Measurements from ENCODE around the gene KCNIP4. TPM values are rescaled to one million over a fixed set of nuclear protein-coding genes. Genes with fewer than 3 reads are reported as not detected.

KCNIP4 gene
- total and polyA plus RNA-seq, 2 experiments from 2014 or later, result 0.14 to 0.63 TPM

GRCh38 chr4:21876711-21877110 lies 71.9 kb downstream of the KCNIP4 start (continued):
- no peak for TF ChIP-seq ETS1 (IDR thresholded peaks at IDR 0.05)
- no peak for TF ChIP-seq EZH2 (IDR thresholded peaks at IDR 0.05; ENCODE audit: low read depth, unreplicated experiment)
- TF ChIP-seq ZNF331 (CRISPR knock-in tag; IDR thresholded peaks at IDR 0.05; ENCODE audit: low read depth), result no peak
- TF ChIP-seq, protein P1, sequence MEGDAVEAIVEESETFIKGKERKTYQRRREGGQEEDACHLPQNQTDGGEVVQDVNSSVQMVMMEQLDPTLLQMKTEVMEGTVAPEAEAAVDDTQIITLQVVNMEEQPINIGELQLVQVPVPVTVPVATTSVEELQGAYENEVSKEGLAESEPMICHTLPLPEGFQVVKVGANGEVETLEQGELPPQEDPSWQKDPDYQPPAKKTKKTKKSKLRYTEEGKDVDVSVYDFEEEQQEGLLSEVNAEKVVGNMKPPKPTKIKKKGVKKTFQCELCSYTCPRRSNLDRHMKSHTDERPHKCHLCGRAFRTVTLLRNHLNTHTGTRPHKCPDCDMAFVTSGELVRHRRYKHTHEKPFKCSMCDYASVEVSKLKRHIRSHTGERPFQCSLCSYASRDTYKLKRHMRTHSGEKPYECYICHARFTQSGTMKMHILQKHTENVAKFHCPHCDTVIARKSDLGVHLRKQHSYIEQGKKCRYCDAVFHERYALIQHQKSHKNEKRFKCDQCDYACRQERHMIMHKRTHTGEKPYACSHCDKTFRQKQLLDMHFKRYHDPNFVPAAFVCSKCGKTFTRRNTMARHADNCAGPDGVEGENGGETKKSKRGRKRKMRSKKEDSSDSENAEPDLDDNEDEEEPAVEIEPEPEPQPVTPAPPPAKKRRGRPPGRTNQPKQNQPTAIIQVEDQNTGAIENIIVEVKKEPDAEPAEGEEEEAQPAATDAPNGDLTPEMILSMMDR (conservative IDR thresholded peaks at IDR 0.05; ENCODE audit: low read depth in 2 of 2), result no peak
- no peak for TF ChIP-seq REST (IDR thresholded peaks at IDR 0.05; ENCODE audit: unreplicated experiment)
- TF ChIP-seq ZNF114 (CRISPR knock-in tag; IDR thresholded peaks at IDR 0.05), result no peak
- no peak for TF ChIP-seq NANOG (IDR thresholded peaks at IDR 0.05; ENCODE audit: borderline replicate concordance)
- TF ChIP-seq POLR2AphosphoS5 (IDR thresholded peaks at IDR 0.05; ENCODE audit: low read depth), result no peak

DNA sequence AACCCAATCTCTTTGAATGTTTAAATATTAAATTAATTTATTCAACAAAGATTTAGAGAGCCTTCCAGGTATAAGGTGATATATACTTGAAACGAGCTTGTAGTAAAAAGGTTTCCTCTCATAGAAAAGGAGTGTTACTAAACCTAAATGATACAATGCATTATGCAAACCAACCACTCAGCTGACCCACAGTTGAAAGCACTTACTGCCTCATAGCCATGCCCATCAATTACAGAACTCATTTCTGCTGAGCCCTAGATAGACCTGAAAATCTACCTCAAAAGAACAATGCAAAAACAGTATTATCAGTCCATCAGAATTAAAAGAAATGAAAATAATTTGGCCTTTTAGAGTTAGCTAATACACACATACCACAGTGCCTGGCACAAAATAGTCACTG lies 75.4 kb downstream of the KCNIP4 start:
- no peaks in the 10 kb centered on the region for H3K9me3 Mint-ChIP-seq
- no peak for DNase-seq (ENCODE audit: low spot score)
- Histone ChIP-seq H2AFZ (peak overlapping the region; percentile 85; the same call in 1 of the 2 replicates), H3K4me3 (no peak overlapping the region), H3K4me2 (no peak overlapping the region), H3K9me2 (ENCODE audit: insufficient read depth) (no peaks in the 10 kb centered on the region; the same call in 1 of the 2 replicates), H3K27ac (ENCODE audit: low read depth) (no peak overlapping the region), H3K79me2 (replicated peaks; ENCODE audit: insufficient read depth) (no peaks in the 10 kb centered on the region), H3K4me1 (ENCODE audit: insufficient read depth) (peaks cover 14% of the 10 kb centered on the region; the same call in 1 of the 2 replicates), H3K36me3 (ENCODE audit: insufficient read depth) (no peaks in the 10 kb centered on the region), H4K20me1 (replicated peaks; ENCODE audit: insufficient read depth) (no peaks in the 10 kb centered on the region), H3K27me3 (ENCODE audit: insufficient read depth) (no peaks in the 10 kb centered on the region), H3F3A (replicated peaks; ENCODE audit: low read depth) (no peaks in the 10 kb centered on the region)
- H3K4me3 Mint-ChIP-seq, result no peak overlapping the region
- H3K36me3 Mint-ChIP-seq (ENCODE audit: low read depth), result no peaks in the 10 kb centered on the region
- ATAC-seq, result no peak
- H3K27me3 Mint-ChIP-seq (ENCODE audit: insufficient read depth, low read depth, poor library complexity), result peaks cover 2% of the 10 kb centered on the region
- H3K27ac Mint-ChIP-seq, result no peak overlapping the region
- H3K4me1 Mint-ChIP-seq, result peaks cover 14% of the 10 kb centered on the region; the same call in 2 of the 3 replicates
- TF ChIP-seq, protein P2, sequence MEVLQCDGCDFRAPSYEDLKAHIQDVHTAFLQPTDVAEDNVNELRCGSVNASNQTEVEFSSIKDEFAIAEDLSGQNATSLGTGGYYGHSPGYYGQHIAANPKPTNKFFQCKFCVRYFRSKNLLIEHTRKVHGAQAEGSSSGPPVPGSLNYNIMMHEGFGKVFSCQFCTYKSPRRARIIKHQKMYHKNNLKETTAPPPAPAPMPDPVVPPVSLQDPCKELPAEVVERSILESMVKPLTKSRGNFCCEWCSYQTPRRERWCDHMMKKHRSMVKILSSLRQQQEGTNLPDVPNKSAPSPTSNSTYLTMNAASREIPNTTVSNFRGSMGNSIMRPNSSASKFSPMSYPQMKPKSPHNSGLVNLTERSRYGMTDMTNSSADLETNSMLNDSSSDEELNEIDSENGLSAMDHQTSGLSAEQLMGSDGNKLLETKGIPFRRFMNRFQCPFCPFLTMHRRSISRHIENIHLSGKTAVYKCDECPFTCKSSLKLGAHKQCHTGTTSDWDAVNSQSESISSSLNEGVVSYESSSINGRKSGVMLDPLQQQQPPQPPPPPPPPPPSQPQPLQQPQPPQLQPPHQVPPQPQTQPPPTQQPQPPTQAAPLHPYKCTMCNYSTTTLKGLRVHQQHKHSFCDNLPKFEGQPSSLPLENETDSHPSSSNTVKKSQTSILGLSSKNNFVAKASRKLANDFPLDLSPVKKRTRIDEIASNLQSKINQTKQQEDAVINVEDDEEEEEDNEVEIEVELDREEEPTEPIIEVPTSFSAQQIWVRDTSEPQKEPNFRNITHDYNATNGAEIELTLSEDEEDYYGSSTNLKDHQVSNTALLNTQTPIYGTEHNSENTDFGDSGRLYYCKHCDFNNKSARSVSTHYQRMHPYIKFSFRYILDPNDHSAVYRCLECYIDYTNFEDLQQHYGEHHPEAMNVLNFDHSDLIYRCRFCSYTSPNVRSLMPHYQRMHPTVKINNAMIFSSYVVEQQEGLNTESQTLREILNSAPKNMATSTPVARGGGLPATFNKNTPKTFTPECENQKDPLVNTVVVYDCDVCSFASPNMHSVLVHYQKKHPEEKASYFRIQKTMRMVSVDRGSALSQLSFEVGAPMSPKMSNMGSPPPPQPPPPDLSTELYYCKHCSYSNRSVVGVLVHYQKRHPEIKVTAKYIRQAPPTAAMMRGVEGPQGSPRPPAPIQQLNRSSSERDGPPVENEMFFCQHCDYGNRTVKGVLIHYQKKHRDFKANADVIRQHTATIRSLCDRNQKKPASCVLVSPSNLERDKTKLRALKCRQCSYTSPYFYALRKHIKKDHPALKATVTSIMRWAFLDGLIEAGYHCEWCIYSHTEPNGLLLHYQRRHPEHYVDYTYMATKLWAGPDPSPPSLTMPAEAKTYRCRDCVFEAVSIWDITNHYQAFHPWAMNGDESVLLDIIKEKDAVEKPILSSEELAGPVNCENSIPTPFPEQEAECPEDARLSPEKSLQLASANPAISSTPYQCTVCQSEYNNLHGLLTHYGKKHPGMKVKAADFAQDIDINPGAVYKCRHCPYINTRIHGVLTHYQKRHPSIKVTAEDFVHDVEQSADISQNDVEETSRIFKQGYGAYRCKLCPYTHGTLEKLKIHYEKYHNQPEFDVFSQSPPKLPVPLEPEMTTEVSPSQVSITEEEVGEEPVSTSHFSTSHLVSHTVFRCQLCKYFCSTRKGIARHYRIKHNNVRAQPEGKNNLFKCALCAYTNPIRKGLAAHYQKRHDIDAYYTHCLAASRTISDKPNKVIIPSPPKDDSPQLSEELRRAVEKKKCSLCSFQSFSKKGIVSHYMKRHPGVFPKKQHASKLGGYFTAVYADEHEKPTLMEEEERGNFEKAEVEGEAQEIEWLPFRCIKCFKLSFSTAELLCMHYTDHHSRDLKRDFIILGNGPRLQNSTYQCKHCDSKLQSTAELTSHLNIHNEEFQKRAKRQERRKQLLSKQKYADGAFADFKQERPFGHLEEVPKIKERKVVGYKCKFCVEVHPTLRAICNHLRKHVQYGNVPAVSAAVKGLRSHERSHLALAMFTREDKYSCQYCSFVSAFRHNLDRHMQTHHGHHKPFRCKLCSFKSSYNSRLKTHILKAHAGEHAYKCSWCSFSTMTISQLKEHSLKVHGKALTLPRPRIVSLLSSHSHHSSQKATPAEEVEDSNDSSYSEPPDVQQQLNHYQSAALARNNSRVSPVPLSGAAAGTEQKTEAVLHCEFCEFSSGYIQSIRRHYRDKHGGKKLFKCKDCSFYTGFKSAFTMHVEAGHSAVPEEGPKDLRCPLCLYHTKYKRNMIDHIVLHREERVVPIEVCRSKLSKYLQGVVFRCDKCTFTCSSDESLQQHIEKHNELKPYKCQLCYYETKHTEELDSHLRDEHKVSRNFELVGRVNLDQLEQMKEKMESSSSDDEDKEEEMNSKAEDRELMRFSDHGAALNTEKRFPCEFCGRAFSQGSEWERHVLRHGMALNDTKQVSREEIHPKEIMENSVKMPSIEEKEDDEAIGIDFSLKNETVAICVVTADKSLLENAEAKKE (CRISPR knock-in tag; IDR thresholded peaks at IDR 0.05), result no peak
- no peak for TF ChIP-seq CREB1 (CRISPR knock-in tag; IDR thresholded peaks at IDR 0.05; ENCODE audit: low read depth)
- TF ChIP-seq NANOG (IDR thresholded peaks at IDR 0.05; ENCODE audit: borderline replicate concordance), result no peak
- TF ChIP-seq POLR2AphosphoS5 (IDR thresholded peaks at IDR 0.05; ENCODE audit: low read depth), result no peak
- TF ChIP-seq, protein P1 (conservative IDR thresholded peaks at IDR 0.05; ENCODE audit: low read depth in 2 of 2), result no peak
